K562 (cell line): ENCODE results near the gene KMT2C. TPM values are rescaled to one million over a fixed set of nuclear protein-coding genes. Genes with fewer than 3 reads are reported as not detected.

Experiments used
- ATAC-seq: fragments of 200-7000 bp; cut with Tn5 transposase; 3 replicates; pipeline ENCODE4 v1.9.1; 2020; ENCODE audit warnings: moderate library complexity
- BruUV-seq: library from RNA; stranded (reverse); fragments of 400-500 nt; replicated peaks from 2 replicates; lab custom pipeline; 2021; lab: Mats Ljungman, UMichigan
- CTCF ChIA-PET: fragments of 300-600 bp; formaldehyde crosslinking; extraction: SDS; loops from one replicate; lab custom pipeline; 2021; ENCODE audit warnings: low intra/inter-chr PET ratio; lab: Yijun Ruan, JAX
- POLR2A ChIA-PET: fragments of 300-600, 350-650 bp; sonication (Branson Sonifier 250); formaldehyde crosslinking; extraction: SDS; loops from one replicate; lab custom pipeline; 2021; ENCODE audit warnings: antibody characterized with exemption, inconsistent platforms; lab: Yijun Ruan, JAX
- DNase-seq, 4 experiments: peaks; one replicate each; pipeline versions ENCODE4 v3.0.0 to v3.0.0-alpha.2; 2011 to 2018; ENCODE audit warnings: low spot score in 3 of 4, mixed read lengths in 3 of 4; ENCODE audit errors: extremely low read depth in 1 of 4
- FAIRE-seq: peaks from 2 replicates; lab custom pipeline; 2011; peaks lifted over from hg19 to GRCh38; lab: Jason Lieb, UNC
- H2AFZ ChIP-seq: 2 replicates; pipeline ENCODE4 v1.6.0; 2011; ENCODE audit warnings: low read depth, low read length, control low read depth, inconsistent platforms
- H3K27ac ChIP-seq: fragments of 200-600 bp; 3 replicates; pipeline ENCODE4 v1.8.0; 2011; ENCODE audit warnings: low read depth, mild to moderate bottlenecking, control low read depth, inconsistent platforms, low read length, moderate library complexity, mixed read lengths; ENCODE audit errors: extremely low read depth
- H3K27me3 ChIP-seq, 2 experiments: fragments of 300-600 bp in 1 of 2; 2 replicates in 1 of 2; 3 replicates in 1 of 2; pipeline versions ENCODE4 v1.6.0 to v1.8.0; 2011; ENCODE audit warnings: inconsistent platforms in 2 of 2, low read length in 2 of 2, mild to moderate bottlenecking in 1 of 2, mixed read lengths in 1 of 2, moderate library complexity in 1 of 2; ENCODE audit not compliant: control insufficient read depth in 2 of 2, insufficient read depth in 2 of 2
- H3K36me3 ChIP-seq: fragments of 300-600 bp; 3 replicates; pipeline ENCODE4 v1.8.0; 2011; ENCODE audit warnings: mild to moderate bottlenecking, low read length, inconsistent platforms; ENCODE audit not compliant: control insufficient read depth, insufficient read depth
- H3K4me1 ChIP-seq, 2 experiments: fragments of 200-600 bp in 1 of 2; replicated peaks in 1 of 2; 2 replicates in 1 of 2; 3 replicates in 1 of 2; pipeline versions ENCODE4 v1.5.1 to v1.8.0; 2011; ENCODE audit warnings: inconsistent platforms in 2 of 2, low read length in 2 of 2, mild to moderate bottlenecking in 1 of 2, mixed read lengths in 1 of 2, moderate library complexity in 1 of 2; ENCODE audit not compliant: control insufficient read depth in 2 of 2, insufficient read depth in 2 of 2
- H3K4me2 ChIP-seq: 2 replicates; pipeline ENCODE4 v1.6.1; 2011; ENCODE audit warnings: low read length, control low read depth, inconsistent platforms, mixed read lengths; ENCODE audit not compliant: insufficient read depth
- H3K4me3 ChIP-seq: fragments of 200-600 bp; sonication (generic), shearing (Covaris generic); 2 replicates; pipeline ENCODE4 v1.5.1; 2016; ENCODE audit warnings: control low read depth, inconsistent platforms
- H3K79me2 ChIP-seq: fragments of 200-600 bp; 3 replicates; pipeline ENCODE4 v1.8.0; 2011; ENCODE audit warnings: low read length, inconsistent platforms; ENCODE audit not compliant: control insufficient read depth, insufficient read depth
- H3K9ac ChIP-seq, 2 experiments: 2 replicates each; pipeline versions ENCODE4 v1.6.0 to v1.6.1; 2011; ENCODE audit warnings: low read depth in 2 of 2, low read length in 2 of 2, control low read depth in 1 of 2, inconsistent platforms in 1 of 2, mild to moderate bottlenecking in 1 of 2, mixed read lengths in 1 of 2; ENCODE audit not compliant: insufficient read depth in 1 of 2
- H3K9me1 ChIP-seq: one replicate; pipeline ENCODE4 v1.6.0; 2011; ENCODE audit warnings: inconsistent platforms, mild to moderate bottlenecking, low read length, moderate library complexity; ENCODE audit not compliant: control insufficient read depth, insufficient read depth
- H3K9me3 ChIP-seq: replicated peaks from 2 replicates; pipeline ENCODE4 v1.5.1; 2011; ENCODE audit warnings: low read depth, low read length, inconsistent platforms; ENCODE audit not compliant: control insufficient read depth, insufficient read depth
- H4K20me1 ChIP-seq: replicated peaks from 2 replicates; pipeline ENCODE4 v1.6.1; 2011; ENCODE audit warnings: low read length, inconsistent platforms, mixed read lengths; ENCODE audit not compliant: control insufficient read depth, insufficient read depth
- C11orf30 ChIP-seq: fragments of 450-650 bp; IDR thresholded peaks from 2 replicates; pipeline ENCODE4 v1.6.1; 2016; ENCODE audit warnings: low read depth, mild to moderate bottlenecking
- WGBS: fragments of 100-300 bp; shearing (Covaris generic); methylation state at CpG from one replicate; pipeline ENCODE4 v1.1.6; 2016; ENCODE audit warnings: low coverage, mixed read lengths; ENCODE audit not compliant: insufficient coverage; ENCODE audit errors: missing lambda C conversion rate; 5-methylcytosine and 5-hydroxymethylcytosine counted together
- in situ Hi-C: fragments of 300-500 bp; cut with MboI; formaldehyde crosslinking; loops from 4 replicates; pipeline ENCODE4 v1.15.0; 2018; ENCODE audit warnings: inconsistent platforms, mixed read lengths
- intact Hi-C: fragments of 100-400 bp; cut with micrococcal nuclease; formaldehyde crosslinking; loops from 2 replicates; pipeline ENCODE4 v1.14.2; 2022
- polyA plus RNA-seq, 8 experiments: library from polyadenylated mRNA; depleted of rRNA in 4 of 8; stranded (reverse) in 5 of 8; unstranded in 3 of 8; fragments of >200 nt; fragmentation: Nextera tagmentation in 2 of 8; fragmentation: Illumina TruSeq in 1 of 8; extraction: Ambion mirVana in 2 of 8; extraction: Trizol in 1 of 8; gene quantifications; 2 replicates each; pipeline versions ENCODE4 v1.2.1 to v1.2.3, GENCODE V29; 2011 to 2014; ENCODE audit warnings: inconsistent platforms in 1 of 8, missing spikeins in 1 of 8
- total RNA-seq, 7 experiments: library from RNA; depleted of rRNA in 6 of 7; stranded (reverse); fragments of >200 nt in 6 of 7; fragmentation: Illumina TruSeq in 2 of 7; extraction: Trizol in 2 of 7; gene quantifications; 2 replicates each; pipeline versions ENCODE4 v1.2.1 to v1.2.3, GENCODE V29; 2011 to 2021; ENCODE audit warnings: low replicate concordance in 1 of 7
- TF ChIP-seq, protein P1 (sequence below), 3 experiments: fragments of 200-800 bp in 1 of 3; fragments of 250-450 bp in 1 of 3; fragments of 450-650 bp in 1 of 3; sonication (Bioruptor Pico) in 1 of 3; sonication (Bioruptor generic) in 1 of 3; formaldehyde crosslinking in 1 of 3; IDR thresholded peaks; 2 replicates each; pipeline versions ENCODE4 v1.6.1 to v1.8.0; 2016 to 2022; ENCODE audit warnings: mild to moderate bottlenecking in 2 of 3, missing genetic modification characterization in 2 of 3, missing compliant biosample characterization in 1 of 3, moderate library complexity in 1 of 3

KMT2C gene
- total and polyA plus RNA-seq, 9 of the 15 experiments (the other 6 are each of a cell fraction or from before 2014, with no cell fraction given), result 4.9 to 67.8 (median 27.1) TPM

DNA sequence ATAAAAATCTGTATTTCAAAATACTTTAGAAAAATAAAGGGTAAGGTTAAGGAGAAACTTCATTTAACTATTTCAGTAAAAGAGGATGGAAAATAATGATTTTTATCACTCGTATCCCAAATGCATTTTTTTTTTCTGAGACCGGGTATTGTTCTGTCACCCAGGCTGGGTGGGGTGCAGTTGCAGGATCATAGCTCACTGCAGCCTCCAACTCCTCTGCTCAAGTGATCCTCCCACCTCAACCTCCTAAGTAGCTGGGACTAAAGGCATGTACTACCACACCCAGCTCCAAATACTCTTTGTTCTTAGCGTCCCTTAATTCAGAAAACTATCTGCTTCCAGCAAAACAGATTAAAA is 11.8 kb downstream of the KMT2C start:
- intact Hi-C loops, result no loop called here
- FAIRE-seq (no peak), ATAC-seq (peak; percentile 25), DNase-seq (no peak)
- peaks cover 11% of the 10 kb centered on the region for H3K9me1 ChIP-seq
- ChIA-PET POLR2A (interaction anchor here (0.6 to 1.6 kb wide), 3 partner anchors 9 to 214 kb away, joined by 3 to 13 read pairs (median 4); no protein-coding TSS in a partner anchor), CTCF (no interaction called here)
- no TSS peak for BruUV-seq
- peaks cover 11% of the 10 kb centered on the region for H3K9me3 ChIP-seq
- no peak overlapping the region for H2AFZ ChIP-seq
- peak overlapping the region; percentile 35; the same call in 1 of the 3 replicates for H3K27ac ChIP-seq
- H3K9ac ChIP-seq, result no peak overlapping the region
- no peaks in the 10 kb centered on the region for H3K27me3 ChIP-seq
- WGBS, result 44% methylated on average over 3 of the region's 3 CpGs
- in situ Hi-C loops, result no loop called here
- H3K4me2 ChIP-seq, result no peak overlapping the region
- no peak overlapping the region for H3K4me3 ChIP-seq
- H3K4me1 ChIP-seq, result peaks cover 10 to 30% of the 10 kb centered on the region in 2 experiments
- peaks cover 26% of the 10 kb centered on the region; the same call in 1 of the 2 replicates for H4K20me1 ChIP-seq
- H3K79me2 ChIP-seq, result peaks cover 98% of the 10 kb centered on the region
- TF ChIP-seq, protein P1, sequence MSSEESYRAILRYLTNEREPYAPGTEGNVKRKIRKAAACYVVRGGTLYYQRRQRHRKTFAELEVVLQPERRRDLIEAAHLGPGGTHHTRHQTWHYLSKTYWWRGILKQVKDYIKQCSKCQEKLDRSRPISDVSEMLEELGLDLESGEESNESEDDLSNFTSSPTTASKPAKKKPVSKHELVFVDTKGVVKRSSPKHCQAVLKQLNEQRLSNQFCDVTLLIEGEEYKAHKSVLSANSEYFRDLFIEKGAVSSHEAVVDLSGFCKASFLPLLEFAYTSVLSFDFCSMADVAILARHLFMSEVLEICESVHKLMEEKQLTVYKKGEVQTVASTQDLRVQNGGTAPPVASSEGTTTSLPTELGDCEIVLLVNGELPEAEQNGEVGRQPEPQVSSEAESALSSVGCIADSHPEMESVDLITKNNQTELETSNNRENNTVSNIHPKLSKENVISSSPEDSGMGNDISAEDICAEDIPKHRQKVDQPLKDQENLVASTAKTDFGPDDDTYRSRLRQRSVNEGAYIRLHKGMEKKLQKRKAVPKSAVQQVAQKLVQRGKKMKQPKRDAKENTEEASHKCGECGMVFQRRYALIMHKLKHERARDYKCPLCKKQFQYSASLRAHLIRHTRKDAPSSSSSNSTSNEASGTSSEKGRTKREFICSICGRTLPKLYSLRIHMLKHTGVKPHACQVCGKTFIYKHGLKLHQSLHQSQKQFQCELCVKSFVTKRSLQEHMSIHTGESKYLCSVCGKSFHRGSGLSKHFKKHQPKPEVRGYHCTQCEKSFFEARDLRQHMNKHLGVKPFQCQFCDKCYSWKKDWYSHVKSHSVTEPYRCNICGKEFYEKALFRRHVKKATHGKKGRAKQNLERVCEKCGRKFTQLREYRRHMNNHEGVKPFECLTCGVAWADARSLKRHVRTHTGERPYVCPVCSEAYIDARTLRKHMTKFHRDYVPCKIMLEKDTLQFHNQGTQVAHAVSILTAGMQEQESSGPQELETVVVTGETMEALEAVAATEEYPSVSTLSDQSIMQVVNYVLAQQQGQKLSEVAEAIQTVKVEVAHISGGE (CRISPR knock-in tag; IDR thresholded peaks at IDR 0.05), result 0 out of 6 replicates have a peak, but pooled peaks of 1 of the 3 experiments have one; percentile 30
- TF ChIP-seq C11orf30, result no peak
- H3K36me3 ChIP-seq, result peaks cover 8% of the 10 kb centered on the region; the same call in 1 of the 3 replicates
